Mononuclear cell (primary cell): ENCODE results near the gene RIPOR2. TPM values are rescaled to one million over a fixed set of nuclear protein-coding genes. Genes with fewer than 3 reads are reported as not detected.
"Not testable (repeated sequence)": the region's sequence is repeated elsewhere in the genome, so short reads cannot be mapped to it uniquely, and the experiment has no call there.

Experiments
- H3K27me3 ChIP-seq: 2 replicates; pipeline ENCODE4 v1.6.0; 2011; ENCODE audit warnings: low read length, control low read depth; ENCODE audit not compliant: insufficient read depth
- H3K4me1 ChIP-seq: 2 replicates; pipeline ENCODE4 v1.5.1; 2011; ENCODE audit warnings: mild to moderate bottlenecking, low read length, control low read depth; ENCODE audit not compliant: insufficient read depth
- H3K4me3 ChIP-seq: 2 replicates; pipeline ENCODE4 v1.5.1; 2011; ENCODE audit warnings: mild to moderate bottlenecking, low read length, moderate library complexity
- H3K9me3 ChIP-seq: 2 replicates; pipeline ENCODE4 v1.5.1; 2011; ENCODE audit warnings: low read depth, mild to moderate bottlenecking, control low read depth, low read length
- total RNA-seq: library from RNA; depleted of rRNA; stranded (reverse); fragments of >200 nt; gene quantifications from one replicate; pipeline ENCODE4 v1.2.3, GENCODE V29; 2012

Gene RIPOR2
- total RNA-seq, 1 donor = 128 TPM

- H3K27me3 ChIP-seq = no peaks in the 10 kb centered on the region
- H3K4me3 ChIP-seq = no peak overlapping the region
These were observed 11.8 kb downstream of the RIPOR2 start for GRCh38 chr6:24923885-24924401.

GRCh38 chr6:24922814-24923213, 12.9 kb downstream of the RIPOR2 start:
- no peak overlapping the region for H3K4me3 ChIP-seq
- H3K27me3 ChIP-seq = no peaks in the 10 kb centered on the region
- H3K9me3 ChIP-seq = no peaks in the 10 kb centered on the region
- peaks cover 95% of the 10 kb centered on the region for H3K4me1 ChIP-seq

More at GRCh38 chr6:24923885-24924401, 11.8 kb downstream of the RIPOR2 start:
- Histone ChIP-seq H3K4me1 (peaks cover 95% of the 10 kb centered on the region), H3K9me3 (no peaks in the 10 kb centered on the region)

GRCh38 chr6:24922170-24922569, 13.6 kb downstream of the RIPOR2 start:
- Histone ChIP-seq H3K4me1 (peaks cover 94% of the 10 kb centered on the region), H3K27me3 (no peaks in the 10 kb centered on the region), H3K4me3 (no peak overlapping the region), H3K9me3 (no peaks in the 10 kb centered on the region)

- no peak overlapping the region for H3K4me3 ChIP-seq
These were observed 15.6 kb downstream of the RIPOR2 start for GRCh38 chr6:24920136-24920535.

GRCh38 chr6:24919056-24919892, 16.5 kb downstream of the RIPOR2 start:
- Histone ChIP-seq H3K4me1 (peaks cover 93% of the 10 kb centered on the region), H3K4me3 (no peak overlapping the region), H3K9me3 (no peaks in the 10 kb centered on the region), H3K27me3 (no peaks in the 10 kb centered on the region)

More at GRCh38 chr6:24920136-24920535, 15.6 kb downstream of the RIPOR2 start:
- no peaks in the 10 kb centered on the region for H3K9me3 ChIP-seq
- H3K27me3 ChIP-seq = no peaks in the 10 kb centered on the region
- peaks cover 92% of the 10 kb centered on the region for H3K4me1 ChIP-seq

- no peak overlapping the region for H3K4me3 ChIP-seq
- H3K4me1 ChIP-seq = peaks cover 93% of the 10 kb centered on the region
- H3K27me3 ChIP-seq = no peaks in the 10 kb centered on the region
- no peaks in the 10 kb centered on the region for H3K9me3 ChIP-seq
These were observed 17.1 kb downstream of the RIPOR2 start for GRCh38 chr6:24918641-24919055.

GRCh38 chr6:24916496-24916895, 19.3 kb downstream of the RIPOR2 start:
- Histone ChIP-seq H3K27me3 (no peaks in the 10 kb centered on the region), H3K4me1 (peaks cover 93% of the 10 kb centered on the region), H3K9me3 (no peaks in the 10 kb centered on the region), H3K4me3 (no peak overlapping the region)

GRCh38 chr6:24915641-24916040, 20.1 kb downstream of the RIPOR2 start:
- H3K4me3 ChIP-seq = no peak overlapping the region
- H3K9me3 ChIP-seq = no peaks in the 10 kb centered on the region
- H3K4me1 ChIP-seq = peaks cover 91% of the 10 kb centered on the region
- H3K27me3 ChIP-seq = no peaks in the 10 kb centered on the region

GRCh38 chr6:24914082-24914481, 21.7 kb downstream of the RIPOR2 start:
- H3K9me3 ChIP-seq, H3K27me3 ChIP-seq, H3K4me3 ChIP-seq: not testable (repeated sequence)
- peaks cover 91% of the 10 kb centered on the region for H3K4me1 ChIP-seq

GRCh38 chr6:24911796-24912382, 23.9 kb downstream of the RIPOR2 start:
- Histone ChIP-seq H3K9me3 (no peaks in the 10 kb centered on the region), H3K27me3 (no peaks in the 10 kb centered on the region), H3K4me3 (peak overlapping the region; percentile 47), H3K4me1 (peaks cover 95% of the 10 kb centered on the region)

- Histone ChIP-seq H3K4me1 (peaks cover 96% of the 10 kb centered on the region), H3K27me3 (no peaks in the 10 kb centered on the region), H3K4me3 (peak overlapping the region; percentile 47)
These were observed 24.6 kb downstream of the RIPOR2 start for GRCh38 chr6:24910961-24911725.

GRCh38 chr6:24910331-24910960, 25.3 kb downstream of the RIPOR2 start:
- peaks cover 96% of the 10 kb centered on the region for H3K4me1 ChIP-seq
- no peaks in the 10 kb centered on the region for H3K9me3 ChIP-seq
- no peaks in the 10 kb centered on the region for H3K27me3 ChIP-seq
- H3K4me3 ChIP-seq = peak overlapping the region; percentile 47

More at GRCh38 chr6:24910961-24911725, 24.6 kb downstream of the RIPOR2 start:
- no peaks in the 10 kb centered on the region for H3K9me3 ChIP-seq

- H3K4me3 ChIP-seq = peak overlapping the region; percentile 47
- peaks cover 98% of the 10 kb centered on the region for H3K4me1 ChIP-seq
- H3K27me3 ChIP-seq = no peaks in the 10 kb centered on the region
These were observed 26.2 kb downstream of the RIPOR2 start for GRCh38 chr6:24909241-24910216.

GRCh38 chr6:24908650-24909035, 27.1 kb downstream of the RIPOR2 start:
- Histone ChIP-seq H3K4me1 (peaks cover 98% of the 10 kb centered on the region), H3K4me3 (no peak overlapping the region), H3K9me3 (no peaks in the 10 kb centered on the region), H3K27me3 (no peaks in the 10 kb centered on the region)

More at GRCh38 chr6:24909241-24910216, 26.2 kb downstream of the RIPOR2 start:
- H3K9me3 ChIP-seq = no peaks in the 10 kb centered on the region
